GM21367 (cell line): ENCODE data around the gene HID1.
"Not testable (repeated sequence)": the region's sequence is repeated elsewhere in the genome, so short reads cannot be mapped to it uniquely, and the experiment has no call there.

ENCODE experiments used
- ATAC-seq: cut with Tn5 transposase; IDR thresholded peaks from one replicate; pipeline ENCODE4 v1.9.1; 2021; ENCODE audit not compliant: unreplicated experiment

Gene HID1

GRCh38 chr17:74923538-74924249 lies 48.9 kb downstream of the HID1 start:
- ATAC-seq, result no peak

GRCh38 chr17:74922694-74923537 lies 49.6 kb downstream of the HID1 start, which contains the start of gene USH1G:
Gene USH1G, minus strand, starts transcription at chr17:74923255. Its CDS starts 182 bp downstream, at chr17:74923073.
- no peak for ATAC-seq

GRCh38 chr17:74922172-74922571 lies 50.4 kb downstream of the HID1 start:
- no peak for ATAC-seq

GRCh38 chr17:74921769-74922168 lies 50.8 kb downstream of the HID1 start:
- no peak for ATAC-seq

- no peak for ATAC-seq
Observed at GRCh38 chr17:74921026-74921681, 51.4 kb downstream of the HID1 start.

- no peak for ATAC-seq
Observed at GRCh38 chr17:74920642-74921025, 51.9 kb downstream of the HID1 start.

GRCh38 chr17:74920306-74920620 lies 52.3 kb downstream of the HID1 start:
- ATAC-seq, result no peak

- ATAC-seq, result no peak
Observed at GRCh38 chr17:74919440-74920305, 52.9 kb downstream of the HID1 start.

- ATAC-seq, result no peak
Observed at GRCh38 chr17:74918906-74919305, 53.7 kb downstream of the HID1 start.

GRCh38 chr17:74917430-74917829 lies 55.1 kb downstream of the HID1 start:
- no peak for ATAC-seq

- no peak for ATAC-seq
Observed at GRCh38 chr17:74916851-74917199, 55.7 kb downstream of the HID1 start.

GRCh38 chr17:74916136-74916850 lies 56.3 kb downstream of the HID1 start:
- no peak for ATAC-seq

GRCh38 chr17:74911423-74911822 lies 61.1 kb downstream of the HID1 start:
- not testable (repeated sequence) for ATAC-seq

- not testable (repeated sequence) for ATAC-seq
Observed at GRCh38 chr17:74909097-74909496, 63.5 kb downstream of the HID1 start.

GRCh38 chr17:74907012-74907411 lies 65.5 kb downstream of the HID1 start:
- ATAC-seq, result no peak

- not testable (repeated sequence) for ATAC-seq
Observed at GRCh38 chr17:74906214-74906793, 66.3 kb downstream of the HID1 start.

GRCh38 chr17:74904687-74905409 lies 67.7 kb downstream of the HID1 start:
- ATAC-seq, result no peak

- no peak for ATAC-seq
Observed at GRCh38 chr17:74903671-74904070, 68.9 kb downstream of the HID1 start.

- ATAC-seq, result no peak
Observed at GRCh38 chr17:74903034-74903433, 69.5 kb downstream of the HID1 start.
